Measurements from ENCODE around the gene RUVBL2.

DNA sequence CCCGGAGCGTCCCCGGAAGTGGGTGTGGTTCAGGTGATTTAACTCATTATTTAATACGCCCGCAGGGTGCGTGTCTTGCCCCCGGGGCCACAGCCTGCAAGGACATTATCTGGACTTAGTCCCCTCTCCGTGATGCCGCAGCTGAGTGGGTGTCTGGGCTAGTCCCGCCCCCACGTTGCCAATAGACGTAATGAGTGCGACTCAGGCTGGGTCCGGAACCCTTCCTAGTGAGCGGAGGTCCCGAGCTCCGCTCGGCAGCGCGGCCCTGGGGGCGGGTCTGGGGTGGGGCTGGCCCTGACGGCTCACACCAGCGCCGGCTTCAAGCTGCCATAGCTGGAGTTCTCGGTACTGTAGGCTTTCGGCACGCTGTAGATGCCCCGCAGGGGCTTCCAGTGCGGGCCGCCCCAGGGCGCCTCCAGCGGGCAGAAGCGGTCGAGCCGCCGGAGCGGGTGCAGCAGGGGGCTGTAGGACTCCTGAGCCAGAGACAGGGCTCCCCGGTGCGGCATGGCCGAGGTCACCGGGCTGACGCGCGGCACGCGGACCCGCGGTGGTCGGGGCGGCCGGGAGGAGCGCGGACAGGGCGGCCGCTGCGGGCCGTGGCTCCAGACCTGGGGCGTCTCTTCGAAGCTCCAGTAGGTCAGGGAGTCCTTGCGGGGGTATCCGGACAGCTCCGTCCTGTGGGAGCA is 24.1 kb downstream of the RUVBL2 start:
- TF ChIP-seq TAF1 (IDR thresholded peaks at IDR 0.05; ENCODE audit: borderline replicate concordance, insufficient read depth, low read length) (no peak), POLR2AphosphoS5 (IDR thresholded peaks at IDR 0.05; ENCODE audit: low read depth, low read length) (peak; percentile 36)

All from PFSK-1 (cell line).